H1 (cell line): Measurements from ENCODE around the gene APEH. TPM values are rescaled to one million over a fixed set of nuclear protein-coding genes. Genes with fewer than 3 reads are reported as not detected.

Experiments used
- CEBPB ChIP-seq: IDR thresholded peaks from 2 replicates; pipeline ENCODE4 v1.6.1; 2012; ENCODE audit warnings: low read depth, low read length
- EZH2 ChIP-seq: fragments of 200-600 bp; sonication (generic); IDR thresholded peaks from 2 replicates; pipeline ENCODE4 v1.7.1; 2012; ENCODE audit warnings: low read depth, mild to moderate bottlenecking, moderate library complexity, low read length, inconsistent platforms; ENCODE audit not compliant: severe bottlenecking
- FOSL1 ChIP-seq: IDR thresholded peaks from 2 replicates; pipeline ENCODE4 v1.6.1; 2011; ENCODE audit warnings: mild to moderate bottlenecking, low read depth, low read length, moderate library complexity; ENCODE audit not compliant: insufficient read depth
- KDM5A ChIP-seq: fragments of 200-600 bp; IDR thresholded peaks from 2 replicates; pipeline ENCODE4 v1.7.1; 2012; ENCODE audit warnings: mild to moderate bottlenecking, low read length, inconsistent platforms, mixed read lengths
- RAD21 ChIP-seq, 2 experiments: IDR thresholded peaks in 1 of 2; conservative IDR thresholded peaks in 1 of 2; 2 replicates each; pipeline ENCODE4 v1.6.1; 2011; ENCODE audit warnings: low read depth in 2 of 2, low read length in 2 of 2, improper control_type of control experiment in 1 of 2, inconsistent platforms in 1 of 2, mild to moderate bottlenecking in 1 of 2, moderate library complexity in 1 of 2
- RBBP5 ChIP-seq: IDR thresholded peaks from 2 replicates; pipeline ENCODE4 v1.7.1; 2012; ENCODE audit warnings: low read depth, mild to moderate bottlenecking, inconsistent platforms, low read length, moderate library complexity, borderline replicate concordance
- RFX5 ChIP-seq: IDR thresholded peaks from 2 replicates; pipeline ENCODE4 v1.6.1; 2011; ENCODE audit warnings: low read depth, low read length, improper control_type of control experiment, borderline replicate concordance
- SAP30 ChIP-seq: fragments of 300-600 bp; sonication (generic); IDR thresholded peaks from 2 replicates; pipeline ENCODE4 v1.7.1; 2012; ENCODE audit warnings: low read length, moderate library complexity, mild to moderate bottlenecking, inconsistent platforms; ENCODE audit not compliant: insufficient read depth, insufficient replicate concordance
- SIN3A ChIP-seq, 2 experiments: IDR thresholded peaks in 1 of 2; conservative IDR thresholded peaks in 1 of 2; 2 replicates each; pipeline ENCODE4 v1.6.1; 2011 to 2012; ENCODE audit warnings: low read length in 2 of 2, improper control_type of control experiment in 1 of 2, low read depth in 1 of 2, mild to moderate bottlenecking in 1 of 2
- SRF ChIP-seq: IDR thresholded peaks from 2 replicates; pipeline ENCODE4 v1.6.1; 2011; ENCODE audit warnings: mild to moderate bottlenecking, low read depth, low read length, moderate library complexity
- polyA plus RNA-seq, 7 experiments: library from polyadenylated mRNA; depleted of rRNA in 3 of 7; stranded (reverse) in 5 of 7; unstranded in 2 of 7; fragments of >200 nt in 5 of 7; fragments of 200-250 nt in 2 of 7; gene quantifications; 1 replicate in 5 of 7; 2 replicates in 1 of 7; 4 replicates in 1 of 7; pipeline versions ENCODE4 v1.2.1 to v1.2.3, GENCODE V29; 2011 to 2013; ENCODE audit warnings: missing spikeins in 2 of 7, mixed read lengths in 2 of 7
- total RNA-seq: library from RNA; stranded (reverse); fragmentation: NEBNext Ultra II Directional; extraction: Animal tissue kit (Norgen Biotek cat#: 25700); gene quantifications from 2 replicates; pipeline ENCODE4 v1.2.1, GENCODE V29; 2021

APEH gene
- total and polyA plus RNA-seq, 2 of the 8 experiments (the other 6 are each of a cell fraction or from before 2014, with no cell fraction given): 222 to 260 TPM

GRCh38 chr3:49636883-49637609 lies 37.1 kb upstream of the APEH start (continued):
- no peak for TF ChIP-seq RBBP5
- TF ChIP-seq SRF: no peak
- TF ChIP-seq RFX5: no peak
- TF ChIP-seq KDM5A: no peak
- no peak for TF ChIP-seq CEBPB
- no peak for TF ChIP-seq EZH2
- TF ChIP-seq SAP30: no peak
- TF ChIP-seq SIN3A (conservative IDR thresholded peaks at IDR 0.05 in 1 of 2, IDR thresholded peaks at IDR 0.05 in 1 of 2; ENCODE audit: low read depth in 1 of 2, low read length in 2 of 2): no peak
- TF ChIP-seq RAD21 (IDR thresholded peaks at IDR 0.05 in 1 of 2, conservative IDR thresholded peaks at IDR 0.05 in 1 of 2; ENCODE audit: low read depth in 2 of 2, low read length in 2 of 2): no peak
- no peak for TF ChIP-seq FOSL1
